Ovary (tissue), 9 donors: Measurements from ENCODE around the gene EFNA3. TPM values are rescaled to one million over a fixed set of nuclear protein-coding genes. Genes with fewer than 3 reads are reported as not detected.

Experiments
- DNase-seq, 5 donors: peaks; one replicate each; pipeline ENCODE4 v3.0.0-alpha.2; 2019 to 2020
- H3K27ac ChIP-seq, 2 donors: fragments of 200-600 bp; one replicate each; pipeline versions ENCODE4 v1.5.1 to v1.8.0; 2019 to 2022
- H3K27me3 ChIP-seq: fragments of 200-600 bp; one replicate; pipeline ENCODE4 v1.8.0; 2022
- H3K36me3 ChIP-seq: fragments of 200-600 bp; sonication (generic); one replicate; pipeline ENCODE4 v1.5.1; 2019
- H3K4me1 ChIP-seq: one replicate; pipeline ENCODE4 v1.8.1; 2013; ENCODE audit warnings: mild to moderate bottlenecking, moderate library complexity; ENCODE audit not compliant: insufficient read depth
- H3K4me3 ChIP-seq: fragments of 200-600 bp; sonication (generic); one replicate; pipeline ENCODE4 v1.5.1; 2017
- H3K9me3 ChIP-seq, 2 donors: fragments of 200-600 bp in 1 of 2; sonication (generic) in 1 of 2; one replicate each; pipeline versions ENCODE4 v1.5.1 to v1.8.1; 2013 to 2019; ENCODE audit warnings: mild to moderate bottlenecking in 1 of 2, moderate library complexity in 1 of 2
- EP300 ChIP-seq: sonication (generic); formaldehyde crosslinking; IDR thresholded peaks from one replicate; pipeline ENCODE4 v1.6.1; 2017; ENCODE audit warnings: antibody characterized with exemption
- POLR2A ChIP-seq: fragments of 450-650 bp; IDR thresholded peaks from one replicate; pipeline ENCODE4 v1.6.1; 2017; ENCODE audit warnings: antibody characterized with exemption, mild to moderate bottlenecking, moderate library complexity
- WGBS, 3 donors: extraction: QIAGEN DNeasy Blood & Tissue Kit in 1 of 3; methylation state at CpG; one replicate each; pipeline versions ENCODE4 v1.1.5 to v1.1.7; 2013 to 2017; 5-methylcytosine and 5-hydroxymethylcytosine counted together
- intact Hi-C, 4 donors: fragments of 100-400 bp; cut with DNase I; formaldehyde crosslinking; loops; one replicate each; pipeline versions ENCODE4 v1.11.0 to v1.15.1; 2022 to 2023
- polyA plus RNA-seq, 2 donors: library from polyadenylated mRNA; stranded (reverse); fragments of 200-250 nt in 1 of 2; fragments of 350-450 nt in 1 of 2; fragmentation: Illumina TruSeq in 1 of 2; extraction: RNeasy Lipid Tissue Mini Kit (QIAGEN cat#74804) in 1 of 2; gene quantifications; one replicate each; pipeline ENCODE4 v1.2.3, GENCODE V29; 2013 to 2014
- total RNA-seq, 7 donors: library from RNA; depleted of rRNA in 2 of 7; stranded (reverse); fragments of >200 nt in 2 of 7; fragmentation: NEBNext Ultra II Directional in 3 of 7; extraction: Animal tissue kit (Norgen Biotek cat#: 25700) in 3 of 7; gene quantifications; one replicate each; pipeline versions ENCODE4 v1.1.0 to v1.2.4, GENCODE V29; 2016 to 2023
- TF ChIP-seq, protein P1 (sequence below), 3 donors: fragments of 450-650 bp in 2 of 3; fragments of 200-600 bp in 1 of 3; IDR thresholded peaks; one replicate each; pipeline versions ENCODE4 v1.5.1 to v1.8.0; 2016 to 2022; ENCODE audit warnings: antibody characterized with exemption in 3 of 3, mild to moderate bottlenecking in 1 of 3
- donor health status: DM: no; HTN: no; CAD: no; lungs with moderate emphysema.
- donor health status: DM: no; HTN: no; CAD: no.
- donor health status: Bipolar disorder and iron deficiency.
- donor health status: DM: yes; HTN: yes; CAD: no.
- donor health status: DM: no; HTN: no; CAD: no.
- donor health status: DM: yes; HTN: yes; CAD: no.

Gene EFNA3
- total and polyA plus RNA-seq, 9 donors, result 1.3 to 3.7 (median 2.1) TPM

DNA sequence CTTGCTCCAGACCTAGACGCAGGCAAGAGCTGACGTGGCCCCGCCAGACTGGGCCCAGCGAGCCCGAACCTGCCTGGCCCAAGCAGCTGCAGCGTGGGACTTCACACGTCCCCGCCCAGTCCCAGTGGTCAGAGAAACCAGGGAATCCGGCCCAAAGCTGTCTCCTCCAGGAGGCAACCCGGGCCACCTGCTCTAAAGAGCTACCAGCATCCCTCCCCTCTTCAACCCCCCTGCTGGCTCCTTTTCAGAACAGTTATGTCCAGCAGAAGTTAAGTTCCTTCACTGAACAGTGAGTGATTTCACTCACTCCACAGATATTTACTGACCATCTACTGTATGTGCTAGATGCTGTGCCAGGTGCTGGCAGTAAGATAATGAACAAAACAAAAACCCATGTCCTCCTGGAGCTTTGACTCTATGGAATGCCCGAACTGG is 46.9 kb downstream of the EFNA3 start:
- Histone ChIP-seq H3K36me3 (no peaks in the 10 kb centered on the region), H3K27ac (peak overlapping the region; percentile 21 to 33), H3K4me3 (no peak overlapping the region), H3K9me3 (no peaks in the 10 kb centered on the region), H3K27me3 (no peaks in the 10 kb centered on the region), H3K4me1 (peaks cover 15% of the 10 kb centered on the region)
- TF ChIP-seq EP300 (no peak), POLR2A (no peak)
- TF ChIP-seq, protein P1, sequence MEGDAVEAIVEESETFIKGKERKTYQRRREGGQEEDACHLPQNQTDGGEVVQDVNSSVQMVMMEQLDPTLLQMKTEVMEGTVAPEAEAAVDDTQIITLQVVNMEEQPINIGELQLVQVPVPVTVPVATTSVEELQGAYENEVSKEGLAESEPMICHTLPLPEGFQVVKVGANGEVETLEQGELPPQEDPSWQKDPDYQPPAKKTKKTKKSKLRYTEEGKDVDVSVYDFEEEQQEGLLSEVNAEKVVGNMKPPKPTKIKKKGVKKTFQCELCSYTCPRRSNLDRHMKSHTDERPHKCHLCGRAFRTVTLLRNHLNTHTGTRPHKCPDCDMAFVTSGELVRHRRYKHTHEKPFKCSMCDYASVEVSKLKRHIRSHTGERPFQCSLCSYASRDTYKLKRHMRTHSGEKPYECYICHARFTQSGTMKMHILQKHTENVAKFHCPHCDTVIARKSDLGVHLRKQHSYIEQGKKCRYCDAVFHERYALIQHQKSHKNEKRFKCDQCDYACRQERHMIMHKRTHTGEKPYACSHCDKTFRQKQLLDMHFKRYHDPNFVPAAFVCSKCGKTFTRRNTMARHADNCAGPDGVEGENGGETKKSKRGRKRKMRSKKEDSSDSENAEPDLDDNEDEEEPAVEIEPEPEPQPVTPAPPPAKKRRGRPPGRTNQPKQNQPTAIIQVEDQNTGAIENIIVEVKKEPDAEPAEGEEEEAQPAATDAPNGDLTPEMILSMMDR (IDR thresholded peaks at IDR 0.05), result no peak
- intact Hi-C loops, result loop anchor here in 2 of 4 donors (5.0 kb wide), 1 partner anchor 33 kb away; no protein-coding TSS in a partner anchor
- 55 to 71% (median 64%) methylated on average over 11 of the region's 11 CpGs for WGBS, 3 donors
- peak in 3 of 5 donors; percentile 17 to 47 (median 34) for DNase-seq

DNA sequence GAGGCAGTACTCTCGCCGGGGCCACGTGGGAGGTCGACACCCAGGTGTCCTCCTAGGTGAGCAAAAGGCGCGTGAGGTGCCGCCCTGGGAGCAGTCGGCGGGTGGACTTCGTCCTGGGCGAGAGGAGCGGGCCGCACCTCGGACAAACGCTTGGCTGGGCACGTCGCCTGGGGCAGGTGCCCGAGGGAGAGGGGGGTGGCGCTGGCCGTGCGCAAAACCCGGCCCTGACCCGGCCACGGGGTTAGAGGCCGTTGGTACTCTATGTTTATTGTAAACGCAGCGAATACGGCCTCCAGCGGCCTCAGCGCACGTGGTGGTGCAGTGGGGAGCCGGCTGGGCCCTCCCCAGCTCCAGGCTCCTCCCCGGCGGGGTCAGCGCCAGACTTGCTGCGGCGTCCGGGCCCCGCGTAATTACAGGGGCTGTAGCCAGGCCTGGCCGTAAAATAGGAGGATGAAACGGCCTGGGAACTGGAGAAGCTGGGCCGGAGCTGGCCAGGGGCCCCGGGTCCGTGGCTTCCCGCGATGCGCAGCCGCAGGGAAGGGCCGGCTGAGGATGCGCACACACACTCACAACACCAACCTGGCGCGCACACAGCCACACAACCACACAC is 47.4 kb downstream of the EFNA3 start:
- Histone ChIP-seq H3K27ac (peak overlapping the region; percentile 21 to 33), H3K4me1 (peaks cover 15% of the 10 kb centered on the region), H3K27me3 (no peaks in the 10 kb centered on the region), H3K9me3 (no peaks in the 10 kb centered on the region), H3K36me3 (no peaks in the 10 kb centered on the region), H3K4me3 (peak overlapping the region; percentile 63)
- TF ChIP-seq, protein P1 (IDR thresholded peaks at IDR 0.05), result no peak
- TF ChIP-seq EP300 (no peak), POLR2A (no peak)
- DNase-seq, result peak; percentile 68 to 88 (median 75)
- WGBS, 3 donors, result 6 to 15% (median 13%) methylated on average over 29 to 53 of the region's 53 CpGs
- intact Hi-C loops, result loop anchor here in 2 of 4 donors (5.0 kb wide), 1 partner anchor 34 kb away; no protein-coding TSS in a partner anchor

DNA sequence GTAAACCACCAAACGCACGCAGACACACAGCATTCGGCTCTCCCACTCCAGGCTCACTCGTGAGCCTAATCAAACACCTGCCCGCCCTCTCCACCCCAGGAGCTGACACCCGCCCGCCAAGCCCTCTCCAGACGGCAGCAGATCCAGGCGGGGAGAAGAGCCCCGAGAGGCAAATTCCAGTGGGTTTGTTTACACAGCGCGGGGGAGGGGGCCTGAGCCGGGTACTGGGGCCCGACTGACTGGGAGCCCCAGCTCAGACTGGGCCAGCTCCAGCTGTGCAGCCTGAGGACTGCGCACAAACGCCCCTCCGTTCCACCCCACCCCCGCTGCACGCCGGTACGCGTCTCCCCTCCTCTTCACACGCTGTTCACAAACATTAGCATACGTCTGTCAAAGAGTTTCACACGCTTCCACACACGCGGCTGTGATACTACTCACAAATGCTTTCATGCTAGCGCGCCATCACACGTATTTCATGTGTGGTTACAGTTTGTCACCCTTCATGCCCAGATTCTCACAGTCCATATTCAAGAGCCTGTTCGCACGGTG is 48.0 kb downstream of the EFNA3 start:
- 1 to 5% (median 3%) methylated on average over 27 to 32 of the region's 32 CpGs for WGBS, 3 donors
- Histone ChIP-seq H3K4me1 (peaks cover 15% of the 10 kb centered on the region), H3K27ac (peak overlapping the region; percentile 21 to 33), H3K27me3 (no peaks in the 10 kb centered on the region), H3K9me3 (no peaks in the 10 kb centered on the region), H3K4me3 (peak overlapping the region; percentile 63), H3K36me3 (no peaks in the 10 kb centered on the region)
- TF ChIP-seq EP300, result no peak
- TF ChIP-seq, protein P1 (IDR thresholded peaks at IDR 0.05), result no peak
- no peak for TF ChIP-seq POLR2A
- peak in 2 of 5 donors; percentile 39 to 62 for DNase-seq
- intact Hi-C loops, result loop anchor here in 2 of 4 donors (5.0 kb wide), 1 partner anchor 34 kb away; no protein-coding TSS in a partner anchor

DNA sequence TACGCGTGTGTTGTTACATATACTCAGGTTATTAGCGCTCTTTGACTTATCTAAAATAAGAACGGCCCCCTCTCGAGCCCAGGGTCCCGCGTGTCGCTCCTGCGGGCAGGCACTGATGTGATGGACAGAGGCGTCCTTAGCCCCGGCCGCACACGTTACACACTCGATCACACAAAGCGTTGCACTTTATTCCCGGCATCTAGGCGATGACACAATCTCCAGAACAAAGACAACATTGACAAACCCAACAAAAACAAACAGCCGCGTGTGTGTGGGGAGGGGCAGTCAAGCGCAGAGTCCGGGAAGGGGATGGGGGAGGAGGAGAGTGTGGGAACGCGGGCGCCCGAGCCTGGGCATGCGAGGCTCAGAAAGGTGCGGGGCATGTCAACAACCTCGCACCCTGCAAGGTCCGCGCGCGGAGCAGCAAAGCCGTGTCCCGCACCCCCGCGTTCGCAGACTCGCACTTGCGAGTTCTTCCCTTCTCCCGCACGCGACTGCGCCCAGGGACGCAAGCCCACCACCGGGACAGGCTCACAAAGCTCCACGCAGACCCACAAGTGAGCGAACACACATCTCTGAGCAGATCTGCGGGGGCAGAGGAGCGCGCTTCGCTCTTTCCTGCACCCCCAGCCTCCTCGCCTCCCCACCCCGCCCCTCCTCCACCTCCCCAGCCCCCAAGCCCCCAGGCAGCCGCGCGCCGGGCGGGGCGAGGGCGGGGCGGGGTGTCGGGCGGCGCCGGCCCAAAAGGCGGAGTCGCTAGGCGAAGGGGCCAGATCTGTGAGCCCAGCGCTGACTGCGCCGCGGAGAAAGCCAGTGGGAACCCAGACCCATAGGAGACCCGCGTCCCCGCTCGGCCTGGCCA is 48.7 kb downstream of the EFNA3 start, which contains the start of gene EFNA1:
TSS of gene EFNA1 (plus strand) at position 772 of the 862 bp plus-strand sequence. CDS start 102 bp downstream, outside the sequence.
- H3K4me1 ChIP-seq, result peaks cover 15% of the 10 kb centered on the region
- intact Hi-C loops, result loop anchor here in 2 of 4 donors (5.0 kb wide), 1 partner anchor 35 kb away; no protein-coding TSS in a partner anchor

More for the DNA sequence above, 48.7 kb downstream of the EFNA3 start, which contains the start of gene EFNA1:
- peak; percentile 44 to 76 (median 59) for DNase-seq
- peak within 1 kb of the TSS in 1 of 2 donors; percentile 33 for H3K27ac ChIP-seq
- TF ChIP-seq POLR2A (no peak), EP300 (peak; percentile 54)
- TF ChIP-seq, protein P1 (IDR thresholded peaks at IDR 0.05), result no peak
- peak within 1 kb of the TSS; percentile 63 for H3K4me3 ChIP-seq
- no peaks in the 10 kb centered on the region for H3K36me3 ChIP-seq
- no peaks in the 10 kb centered on the region for H3K27me3 ChIP-seq
- 0% methylated on average over 51 to 76 of the region's 76 CpGs for WGBS, 3 donors
- H3K9me3 ChIP-seq, result no peaks in the 10 kb centered on the region
